ENCODE measurements around the gene HLA-A.

Gene HLA-A

DNA sequence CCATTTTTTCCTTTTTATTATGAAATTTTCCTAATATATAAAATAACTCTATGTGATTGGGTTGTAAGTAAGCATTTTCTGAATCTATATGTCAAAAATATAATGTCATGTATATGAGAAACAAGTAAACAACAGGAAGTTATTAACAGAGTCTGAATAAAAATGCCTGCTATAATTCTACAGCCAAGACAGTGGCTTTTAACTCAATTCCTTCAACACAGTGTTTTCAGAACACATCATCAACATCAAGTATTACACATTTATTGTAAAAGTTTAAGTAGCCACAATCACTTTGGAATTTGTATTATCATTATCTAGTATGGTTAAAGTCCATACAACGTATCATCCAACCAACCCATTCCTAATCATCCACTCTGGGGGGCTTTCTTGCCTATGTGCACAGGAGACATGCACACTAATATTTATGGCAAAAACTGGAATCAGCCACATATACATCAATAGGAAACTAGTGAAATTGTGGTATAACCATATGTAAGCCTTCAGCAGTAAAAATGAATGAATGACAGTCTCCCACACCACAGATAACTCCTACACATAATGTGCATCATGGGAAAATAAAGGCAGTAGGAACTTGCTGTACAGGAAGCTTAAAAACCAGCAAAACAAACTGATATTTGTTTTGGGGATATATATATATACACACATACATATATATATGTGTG lies 6.9 kb upstream of the HLA-A start:
- no peak for DNase-seq (ENCODE audit: low read depth, low spot score)

DNA sequence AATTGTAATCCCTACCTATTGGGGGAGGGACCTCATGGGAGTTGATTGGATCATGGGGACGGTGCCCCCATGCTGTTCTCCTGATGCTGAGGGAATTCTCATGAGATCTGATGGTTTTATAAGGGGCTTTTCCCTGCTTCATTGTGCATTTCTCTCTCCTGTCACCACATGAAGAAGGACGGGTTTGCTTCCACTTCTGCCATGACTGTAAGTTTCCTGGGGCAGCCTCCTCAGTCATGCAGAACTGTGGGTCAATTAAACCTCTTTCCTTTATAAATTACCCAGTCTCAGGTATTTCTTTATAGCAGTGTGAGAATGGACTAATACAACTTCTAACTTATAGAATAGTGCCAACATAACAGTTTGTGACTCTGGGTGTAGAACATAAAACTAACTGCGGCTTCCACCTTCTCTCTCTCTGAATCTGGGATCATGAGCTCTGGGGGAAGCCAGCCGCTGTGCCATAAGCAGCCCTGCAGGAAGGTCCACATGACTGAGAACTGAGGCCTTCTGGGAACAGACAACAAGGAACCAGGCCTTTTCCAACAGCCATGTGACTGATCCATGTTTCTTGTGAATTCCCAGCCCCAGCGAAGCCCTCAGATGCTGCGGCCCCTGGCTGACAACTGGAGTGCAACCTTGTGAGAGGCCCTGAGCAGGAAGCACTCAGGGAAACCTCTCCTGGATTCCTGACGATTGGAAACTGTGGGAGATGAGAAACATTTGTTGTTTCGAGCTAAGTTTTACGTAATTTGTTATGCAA lies 3.4 kb upstream of the HLA-A start:
- DNase-seq (ENCODE audit: low read depth, low spot score): no peak

DNA sequence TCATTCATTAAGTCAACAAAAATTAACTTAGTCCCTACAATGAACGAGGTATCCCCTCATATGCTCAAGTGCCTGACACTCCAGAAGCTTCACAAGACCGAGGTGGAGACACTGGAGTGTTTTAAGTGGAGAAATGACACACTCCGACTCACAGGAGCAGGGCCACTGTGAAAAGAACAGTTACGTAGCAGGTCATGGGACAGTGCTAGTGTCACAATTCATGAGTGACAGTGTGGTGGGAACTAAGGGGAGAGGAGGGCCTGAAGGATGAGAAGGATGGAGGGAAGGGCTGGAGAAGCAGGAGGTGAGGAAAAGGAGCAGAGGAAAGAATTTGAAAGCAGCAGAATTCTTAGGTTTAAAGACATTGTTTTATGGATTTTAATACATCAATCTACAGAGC lies 1.3 kb upstream of the HLA-A start:
- DNase-seq (ENCODE audit: low read depth, low spot score): no peak

GRCh38 chr6:29941471-29941870 lies 861 bp upstream of the HLA-A start:
- no peak for DNase-seq (ENCODE audit: low read depth, low spot score)

GRCh38 chr6:29941916-29942274 lies 437 bp upstream of the HLA-A start:
- DNase-seq (ENCODE audit: low read depth, low spot score): no peak

- no peak for DNase-seq (ENCODE audit: low read depth, low spot score)
Observed at GRCh38 chr6:29943053-29943966, 978 bp downstream of the HLA-A start.

- no peak for DNase-seq (ENCODE audit: low read depth, low spot score)
Observed at GRCh38 chr6:29945281-29945820, 3.0 kb downstream of the HLA-A start.

- no peak for DNase-seq (ENCODE audit: low read depth, low spot score)
Observed at GRCh38 chr6:29946223-29947076, 4.1 kb downstream of the HLA-A start.

GRCh38 chr6:29947077-29947980 lies 5.0 kb downstream of the HLA-A start:
- DNase-seq (ENCODE audit: low read depth, low spot score): no peak

- no peak for DNase-seq (ENCODE audit: low read depth, low spot score)
Observed at GRCh38 chr6:29948277-29948676, 5.9 kb downstream of the HLA-A start.

DNA sequence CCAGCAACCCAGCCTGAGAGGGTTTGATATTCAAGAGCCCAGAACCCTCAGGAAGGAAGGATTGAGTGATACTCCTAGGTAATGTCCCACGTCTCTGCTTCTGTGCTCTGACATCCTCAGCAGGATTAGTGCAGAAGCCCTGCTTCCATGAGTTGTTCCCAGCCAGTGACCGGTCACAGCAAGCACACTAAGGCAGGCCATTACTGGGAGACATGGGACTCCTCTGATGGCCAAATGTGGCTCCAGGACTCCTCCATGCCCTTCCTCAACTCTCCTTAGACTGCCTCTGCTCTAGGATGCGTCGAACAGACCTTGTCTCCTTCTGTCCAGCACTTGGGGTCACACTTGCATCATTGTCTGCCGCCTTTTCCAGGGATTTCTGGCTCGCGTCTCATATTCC lies 7.6 kb downstream of the HLA-A start:
- no peak for DNase-seq (ENCODE audit: low read depth, low spot score)

DNA sequence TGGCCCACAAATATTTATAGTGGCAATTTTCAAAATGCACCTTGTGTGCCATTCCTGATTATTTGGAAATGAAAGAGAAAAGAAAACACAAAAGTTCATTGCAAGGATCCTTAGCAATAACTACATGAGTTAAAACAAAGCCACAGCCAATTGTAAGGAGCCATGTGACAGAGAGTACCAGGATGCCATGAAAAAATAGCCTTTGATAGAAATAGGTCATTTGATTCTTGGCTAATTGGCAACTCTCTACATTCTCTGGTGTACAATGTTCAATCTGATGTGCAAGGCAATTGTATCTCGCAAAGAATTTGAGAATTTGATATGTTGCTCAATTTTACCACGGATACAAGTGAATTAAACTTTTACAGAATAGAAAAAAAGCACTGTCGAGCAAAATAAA lies 9.6 kb downstream of the HLA-A start:
- no peak for DNase-seq (ENCODE audit: low read depth, low spot score)

- no peak for DNase-seq (ENCODE audit: low read depth, low spot score)
Observed at GRCh38 chr6:29953001-29953441, 10.7 kb downstream of the HLA-A start.

- DNase-seq (ENCODE audit: low read depth, low spot score): no peak
Observed at GRCh38 chr6:29953686-29954085, 11.4 kb downstream of the HLA-A start.

GRCh38 chr6:29954272-29954671 lies 11.9 kb downstream of the HLA-A start:
- no peak for DNase-seq (ENCODE audit: low read depth, low spot score)

- no peak for DNase-seq (ENCODE audit: low read depth, low spot score)
Observed at GRCh38 chr6:29955783-29956182, 13.5 kb downstream of the HLA-A start.

- DNase-seq (ENCODE audit: low read depth, low spot score): no peak
Observed at GRCh38 chr6:29956518-29956917, 14.2 kb downstream of the HLA-A start.

GRCh38 chr6:29958046-29958445 lies 15.7 kb downstream of the HLA-A start:
- DNase-seq (ENCODE audit: low read depth, low spot score): no peak

DNA sequence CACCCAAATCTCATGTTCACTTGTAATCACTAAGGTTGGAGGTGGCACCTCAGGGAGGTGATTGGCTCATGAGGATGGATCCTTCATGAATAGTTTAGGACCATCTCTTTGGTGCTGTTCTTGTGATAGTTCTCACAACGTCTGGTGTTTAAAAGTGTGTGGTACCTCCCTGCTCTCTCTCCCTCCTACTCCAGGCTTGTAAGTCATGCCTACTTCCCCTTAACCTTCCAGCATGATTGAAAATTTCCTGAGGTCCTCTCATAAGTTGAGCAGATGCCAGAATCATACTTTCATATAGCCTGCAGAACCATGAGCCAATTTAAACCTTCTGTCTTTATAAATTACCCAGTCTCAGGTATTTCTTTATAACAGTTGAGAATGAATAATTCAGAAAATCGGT lies 16.6 kb downstream of the HLA-A start:
- DNase-seq (ENCODE audit: low read depth, low spot score): no peak

DNA sequence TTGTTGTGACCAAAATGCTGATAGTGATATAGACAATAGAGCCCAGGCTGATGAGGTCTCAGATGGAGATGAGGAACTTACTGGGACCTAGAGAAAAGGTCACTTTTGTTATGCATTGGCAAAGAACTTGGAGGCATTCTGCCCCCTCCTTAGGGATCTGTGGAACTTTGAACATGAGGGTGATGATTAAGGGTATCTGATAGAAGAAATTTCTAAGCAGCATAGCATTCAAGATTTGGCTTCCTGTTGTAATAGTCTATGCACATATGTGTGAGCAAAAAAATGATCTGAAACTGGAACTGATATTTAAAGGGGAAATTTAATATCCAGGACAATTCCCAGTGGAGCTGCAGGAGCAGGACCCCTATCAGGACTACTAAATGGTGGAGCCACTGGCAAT lies 17.1 kb downstream of the HLA-A start:
- DNase-seq (ENCODE audit: low read depth, low spot score): no peak
